ENCODE measurements around the gene GNG5.
A peak's percentile ranks its signal among the peaks of the same experiment; 100 is the strongest.
"Not testable (repeated sequence)": the region's sequence is repeated elsewhere in the genome, so short reads cannot be mapped to it uniquely, and the experiment has no call there.

GNG5 gene

GRCh38 chr1:84488107-84488506, 18.3 kb downstream of the GNG5 start:
- no peak for DNase-seq (ENCODE audit: low read depth)

DNA sequence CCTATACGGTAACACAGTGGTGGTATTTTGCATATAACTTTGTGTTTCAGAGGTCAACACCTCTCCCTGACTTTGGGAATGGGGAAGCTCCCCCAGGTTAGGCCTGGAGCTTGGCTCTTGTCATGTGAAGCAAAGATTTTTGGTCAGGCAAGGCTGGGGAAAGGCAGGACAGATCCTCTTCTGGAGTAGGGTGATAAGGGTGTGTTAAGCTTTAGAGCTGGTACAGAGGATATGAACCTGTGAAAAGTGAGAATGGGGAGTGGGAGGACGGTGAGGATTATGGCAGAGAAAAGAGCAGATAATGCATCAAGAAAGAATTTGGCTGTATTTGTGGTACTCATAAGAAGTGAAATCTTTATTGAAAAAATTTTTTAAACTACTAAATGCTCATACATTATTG, 25.1 kb downstream of the GNG5 start:
- no peak for DNase-seq (ENCODE audit: low read depth)

GRCh38 chr1:84480650-84481049, 25.7 kb downstream of the GNG5 start:
- DNase-seq (ENCODE audit: low read depth) = no peak

- no peak for DNase-seq (ENCODE audit: low read depth)
These were observed 26.4 kb downstream of the GNG5 start for GRCh38 chr1:84479998-84480397.

GRCh38 chr1:84478876-84479868, 27.2 kb downstream of the GNG5 start, which contains the start of gene RPF1:
RPF1 (plus strand) TSS chr1:84479266; CDS start chr1:84479282, 16 bp downstream.
- DNase-seq (ENCODE audit: low read depth) = peak; percentile 74

- no peak for DNase-seq (ENCODE audit: low read depth)
These were observed 30.2 kb downstream of the GNG5 start for GRCh38 chr1:84476225-84476624.

- DNase-seq (ENCODE audit: low read depth) = no peak
These were observed 39.1 kb downstream of the GNG5 start for GRCh38 chr1:84467298-84467697.

GRCh38 chr1:84462118-84462517, 44.3 kb downstream of the GNG5 start:
- no peak for DNase-seq (ENCODE audit: low read depth)

DNA sequence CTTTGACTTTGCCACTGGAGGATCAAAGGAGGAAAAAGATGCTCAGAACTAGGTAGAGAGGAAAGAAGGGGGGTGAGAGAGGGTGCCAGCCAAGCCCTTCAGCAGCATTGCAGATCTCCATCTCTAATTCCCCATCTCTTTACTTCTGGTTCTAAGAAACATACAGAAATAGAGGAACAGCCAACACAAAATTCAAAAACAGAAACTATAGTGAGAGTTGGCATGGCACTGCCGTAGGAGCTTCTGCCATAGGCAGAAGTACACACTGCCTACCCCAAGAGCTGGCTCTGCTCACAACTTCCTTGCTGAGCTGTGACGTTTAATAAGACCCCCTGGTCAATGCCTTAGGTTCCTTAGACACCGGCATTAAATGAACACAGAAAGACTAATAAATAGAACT, 53.9 kb downstream of the GNG5 start:
- no peak for DNase-seq (ENCODE audit: low read depth)

- no peak for DNase-seq (ENCODE audit: low read depth)
These were observed 55.5 kb downstream of the GNG5 start for GRCh38 chr1:84450910-84451309.

DNA sequence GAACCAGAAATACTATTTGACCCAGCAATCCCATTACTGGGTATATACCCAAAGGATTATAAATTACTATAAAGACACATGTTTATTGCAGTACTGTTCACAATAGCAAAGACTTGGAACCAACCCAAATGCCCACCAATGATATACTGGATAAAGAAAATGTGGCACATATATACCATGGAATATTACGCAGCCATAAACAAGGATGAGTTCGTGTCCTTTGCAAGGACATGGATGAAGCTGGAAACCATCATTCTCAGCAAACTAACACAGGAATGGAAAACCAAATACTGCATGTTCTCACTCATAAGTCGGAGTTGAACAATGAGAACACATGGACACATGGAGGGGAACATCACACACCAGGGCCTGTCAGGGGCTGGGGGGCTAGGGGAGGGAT, 57.7 kb downstream of the GNG5 start:
- DNase-seq (ENCODE audit: low read depth) = not testable (repeated sequence)

All from stromal cell of bone marrow (primary cell).